T-helper 2 cell treated with Interferon-gamma antibody and Interleukin-4, amounts not matched to agents 5 μg/mL and 100 μg/mL, for 36 hours (primary cell): ENCODE results near the gene ADAMTSL2.
A peak's percentile ranks its signal among the peaks of the same experiment; 100 is the strongest.

Experiments
- DNase-seq: peaks from one replicate; pipeline ENCODE4 v3.0.0; 2021; ENCODE audit warnings: low spot score
- H3K27ac Mint-ChIP-seq: one replicate; pipeline ENCODE4 v1.8.0; 2021; ENCODE audit warnings: mild to moderate bottlenecking, mixed read lengths
- H3K27me3 Mint-ChIP-seq: one replicate; pipeline ENCODE4 v1.8.0; 2021; ENCODE audit warnings: low read depth, mixed read lengths
- H3K36me3 Mint-ChIP-seq: one replicate; pipeline ENCODE4 v1.8.0; 2021; ENCODE audit warnings: low read depth, mixed read lengths
- H3K4me1 Mint-ChIP-seq: one replicate; pipeline ENCODE4 v1.8.0; 2021; ENCODE audit warnings: low read depth, mixed read lengths
- H3K4me3 Mint-ChIP-seq: one replicate; pipeline ENCODE4 v1.8.0; 2022; ENCODE audit warnings: mild to moderate bottlenecking, moderate library complexity, mixed read lengths
- H3K9me3 Mint-ChIP-seq: one replicate; pipeline ENCODE4 v1.8.0; 2021; ENCODE audit warnings: mixed read lengths

The ADAMTSL2 gene

GRCh38 chr9:133580419-133580738 lies 45.9 kb downstream of the ADAMTSL2 start:
- Mint-ChIP-seq H3K36me3 (no peaks in the 10 kb centered on the region), H3K27ac (no peak overlapping the region), H3K4me1 (no peaks in the 10 kb centered on the region), H3K27me3 (peaks cover 32% of the 10 kb centered on the region), H3K9me3 (no peaks in the 10 kb centered on the region), H3K4me3 (no peak overlapping the region)
- DNase-seq = no peak

GRCh38 chr9:133581011-133581410 lies 46.5 kb downstream of the ADAMTSL2 start:
- Mint-ChIP-seq H3K4me3 (no peak overlapping the region), H3K27ac (no peak overlapping the region), H3K4me1 (no peaks in the 10 kb centered on the region), H3K27me3 (peaks cover 37% of the 10 kb centered on the region), H3K9me3 (no peaks in the 10 kb centered on the region), H3K36me3 (no peaks in the 10 kb centered on the region)
- no peak for DNase-seq

- Mint-ChIP-seq H3K36me3 (no peaks in the 10 kb centered on the region), H3K27ac (no peak overlapping the region), H3K27me3 (peaks cover 40% of the 10 kb centered on the region), H3K9me3 (no peaks in the 10 kb centered on the region), H3K4me1 (no peaks in the 10 kb centered on the region), H3K4me3 (no peak overlapping the region)
- no peak for DNase-seq
Observed at GRCh38 chr9:133581513-133582343, 47.2 kb downstream of the ADAMTSL2 start.

- no peak overlapping the region for H3K4me3 Mint-ChIP-seq
- H3K9me3 Mint-ChIP-seq = no peaks in the 10 kb centered on the region
- H3K27ac Mint-ChIP-seq = no peak overlapping the region
- H3K27me3 Mint-ChIP-seq = peaks cover 41% of the 10 kb centered on the region
- DNase-seq = no peak
- no peaks in the 10 kb centered on the region for H3K4me1 Mint-ChIP-seq
- H3K36me3 Mint-ChIP-seq = no peaks in the 10 kb centered on the region
Observed at GRCh38 chr9:133582501-133583045, 48.1 kb downstream of the ADAMTSL2 start.

GRCh38 chr9:133583111-133583510 lies 48.6 kb downstream of the ADAMTSL2 start:
- H3K4me3 Mint-ChIP-seq = no peak overlapping the region
- no peak overlapping the region for H3K27ac Mint-ChIP-seq
- H3K4me1 Mint-ChIP-seq = no peaks in the 10 kb centered on the region
- no peaks in the 10 kb centered on the region for H3K9me3 Mint-ChIP-seq
- peaks cover 39% of the 10 kb centered on the region for H3K27me3 Mint-ChIP-seq
- no peak for DNase-seq
- no peaks in the 10 kb centered on the region for H3K36me3 Mint-ChIP-seq

DNA sequence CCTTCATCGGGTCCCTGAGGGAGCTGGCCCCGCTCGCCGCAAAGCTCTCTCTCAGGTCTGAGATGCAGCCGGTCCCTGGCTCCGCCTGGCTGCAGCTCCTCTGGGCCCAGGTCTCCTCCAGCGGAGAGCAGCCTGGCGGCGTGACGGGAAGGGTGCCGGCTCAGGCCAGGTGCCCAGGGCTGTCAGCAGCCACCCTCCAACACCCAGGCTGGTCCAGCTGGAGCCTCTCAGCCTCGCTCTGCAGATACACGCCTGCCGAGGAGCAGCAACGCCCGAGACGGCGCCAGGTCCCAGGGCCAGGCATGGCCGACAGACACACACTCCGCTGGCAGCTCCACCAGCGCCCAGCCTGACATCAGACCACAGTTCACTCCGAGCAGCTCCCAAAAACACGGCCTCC lies 49.1 kb downstream of the ADAMTSL2 start:
- H3K4me1 Mint-ChIP-seq = no peaks in the 10 kb centered on the region
- peaks cover 4% of the 10 kb centered on the region for H3K9me3 Mint-ChIP-seq

GRCh38 chr9:133584167-133584558 lies 49.7 kb downstream of the ADAMTSL2 start:
- Mint-ChIP-seq H3K36me3 (no peaks in the 10 kb centered on the region), H3K27me3 (peaks cover 36% of the 10 kb centered on the region), H3K4me3 (no peak overlapping the region), H3K4me1 (no peaks in the 10 kb centered on the region), H3K27ac (no peak overlapping the region), H3K9me3 (peaks cover 5% of the 10 kb centered on the region)
- DNase-seq = no peak

More for the DNA sequence above, 49.1 kb downstream of the ADAMTSL2 start:
- Mint-ChIP-seq H3K4me3 (no peak overlapping the region), H3K36me3 (no peaks in the 10 kb centered on the region), H3K27ac (no peak overlapping the region), H3K27me3 (peaks cover 36% of the 10 kb centered on the region)
- no peak for DNase-seq

- no peak overlapping the region for H3K4me3 Mint-ChIP-seq
- peaks cover 5% of the 10 kb centered on the region for H3K9me3 Mint-ChIP-seq
- no peaks in the 10 kb centered on the region for H3K36me3 Mint-ChIP-seq
- H3K27ac Mint-ChIP-seq = no peak overlapping the region
- DNase-seq = no peak
- no peaks in the 10 kb centered on the region for H3K4me1 Mint-ChIP-seq
- H3K27me3 Mint-ChIP-seq = peaks cover 31% of the 10 kb centered on the region
Observed at GRCh38 chr9:133584559-133585476, 50.3 kb downstream of the ADAMTSL2 start.

DNA sequence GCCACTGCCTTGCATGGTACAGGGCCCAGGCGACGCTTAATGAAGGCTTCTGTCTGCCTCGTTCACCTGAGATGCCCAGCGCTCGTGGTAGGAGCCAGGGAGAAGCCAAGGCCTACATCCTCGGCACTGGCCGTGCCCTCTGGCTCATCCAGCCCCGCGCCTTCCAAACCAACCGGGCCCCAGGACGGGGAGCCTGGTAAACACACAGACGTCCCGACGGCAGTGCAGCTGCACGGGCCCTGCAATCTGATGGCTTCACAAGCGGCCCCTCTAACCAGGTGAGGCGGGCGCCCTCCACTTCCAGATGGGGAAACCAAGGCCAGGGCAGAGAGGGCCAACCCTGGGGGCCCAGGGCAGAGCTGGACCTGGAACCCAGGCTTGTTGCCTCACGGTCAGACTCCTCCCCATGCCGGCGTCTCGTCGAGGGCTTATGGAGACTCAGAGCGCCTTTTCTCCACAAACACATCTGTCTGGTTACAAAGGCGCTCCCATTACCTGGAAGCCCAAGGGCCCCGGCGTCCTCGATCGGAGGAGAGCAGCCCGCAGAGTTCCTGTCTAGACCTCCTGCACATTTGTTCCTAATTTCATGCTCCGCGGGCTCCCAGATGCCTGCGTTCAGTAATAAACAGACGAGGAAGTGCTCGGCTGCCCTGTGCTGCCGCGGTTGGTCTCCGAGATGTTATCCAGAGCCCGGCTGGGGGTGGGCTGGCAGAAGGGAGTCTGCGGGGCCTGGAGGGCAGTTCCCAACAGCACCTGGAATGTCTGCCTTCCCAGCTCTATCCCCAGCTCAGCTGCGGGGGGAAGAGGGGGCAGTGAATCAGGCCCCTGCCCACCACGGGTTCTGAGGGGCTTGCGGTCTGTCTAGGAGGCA lies 51.2 kb downstream of the ADAMTSL2 start:
- DNase-seq = no peak
- no peak overlapping the region for H3K4me3 Mint-ChIP-seq
- H3K27ac Mint-ChIP-seq = no peak overlapping the region
- peaks cover 5% of the 10 kb centered on the region for H3K9me3 Mint-ChIP-seq
- H3K36me3 Mint-ChIP-seq = no peaks in the 10 kb centered on the region
- H3K27me3 Mint-ChIP-seq = peaks cover 24% of the 10 kb centered on the region
- no peaks in the 10 kb centered on the region for H3K4me1 Mint-ChIP-seq

DNA sequence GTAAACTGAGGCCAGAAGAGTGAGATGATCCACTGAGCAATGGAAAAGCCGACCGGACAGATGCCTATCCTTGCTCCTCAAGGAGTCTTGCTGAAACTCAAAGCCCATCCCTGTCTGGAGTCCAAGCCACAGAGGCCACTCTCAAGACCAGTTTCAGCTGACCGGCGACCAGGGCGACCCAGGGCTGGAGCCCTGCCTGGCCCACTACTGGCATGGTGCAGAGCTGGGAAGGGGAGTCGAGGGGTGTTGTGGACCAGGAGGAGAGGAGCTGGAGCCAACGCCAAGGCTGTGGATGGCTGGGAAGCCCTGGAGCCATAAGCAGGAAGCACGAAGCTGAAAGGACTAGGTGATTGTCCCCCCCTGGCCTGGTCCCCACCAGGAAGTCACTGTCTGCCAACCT lies 52.5 kb downstream of the ADAMTSL2 start:
- H3K9me3 Mint-ChIP-seq = peaks cover 5% of the 10 kb centered on the region
- H3K4me1 Mint-ChIP-seq = no peaks in the 10 kb centered on the region
- DNase-seq = no peak
- no peaks in the 10 kb centered on the region for H3K36me3 Mint-ChIP-seq
- peaks cover 22% of the 10 kb centered on the region for H3K27me3 Mint-ChIP-seq
- no peak overlapping the region for H3K27ac Mint-ChIP-seq
- no peak overlapping the region for H3K4me3 Mint-ChIP-seq

DNA sequence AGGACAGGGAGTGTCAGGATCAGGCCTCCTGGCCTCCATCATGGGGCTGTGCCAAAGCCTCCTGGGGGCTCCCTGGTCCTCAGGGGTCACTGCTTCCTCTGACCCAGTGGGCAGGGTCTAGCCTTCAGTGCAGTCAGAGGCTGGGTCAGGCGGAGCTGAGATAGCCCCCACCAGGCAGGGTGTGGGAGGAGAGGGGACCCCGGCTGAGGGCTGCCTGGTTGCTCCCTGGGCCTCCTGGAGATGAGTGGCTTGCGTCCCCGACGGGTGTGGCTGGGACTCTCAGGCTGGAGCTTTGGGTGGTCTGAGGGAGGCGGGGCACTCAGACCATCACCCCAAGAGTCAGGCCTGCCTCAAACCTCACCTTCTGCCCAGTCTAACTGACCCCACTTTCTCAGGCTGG lies 53.0 kb downstream of the ADAMTSL2 start:
- H3K27ac Mint-ChIP-seq = no peak overlapping the region
- peaks cover 5% of the 10 kb centered on the region for H3K9me3 Mint-ChIP-seq
- H3K4me3 Mint-ChIP-seq = no peak overlapping the region
- no peak for DNase-seq
- no peaks in the 10 kb centered on the region for H3K4me1 Mint-ChIP-seq
- peaks cover 22% of the 10 kb centered on the region for H3K27me3 Mint-ChIP-seq
- no peaks in the 10 kb centered on the region for H3K36me3 Mint-ChIP-seq

DNA sequence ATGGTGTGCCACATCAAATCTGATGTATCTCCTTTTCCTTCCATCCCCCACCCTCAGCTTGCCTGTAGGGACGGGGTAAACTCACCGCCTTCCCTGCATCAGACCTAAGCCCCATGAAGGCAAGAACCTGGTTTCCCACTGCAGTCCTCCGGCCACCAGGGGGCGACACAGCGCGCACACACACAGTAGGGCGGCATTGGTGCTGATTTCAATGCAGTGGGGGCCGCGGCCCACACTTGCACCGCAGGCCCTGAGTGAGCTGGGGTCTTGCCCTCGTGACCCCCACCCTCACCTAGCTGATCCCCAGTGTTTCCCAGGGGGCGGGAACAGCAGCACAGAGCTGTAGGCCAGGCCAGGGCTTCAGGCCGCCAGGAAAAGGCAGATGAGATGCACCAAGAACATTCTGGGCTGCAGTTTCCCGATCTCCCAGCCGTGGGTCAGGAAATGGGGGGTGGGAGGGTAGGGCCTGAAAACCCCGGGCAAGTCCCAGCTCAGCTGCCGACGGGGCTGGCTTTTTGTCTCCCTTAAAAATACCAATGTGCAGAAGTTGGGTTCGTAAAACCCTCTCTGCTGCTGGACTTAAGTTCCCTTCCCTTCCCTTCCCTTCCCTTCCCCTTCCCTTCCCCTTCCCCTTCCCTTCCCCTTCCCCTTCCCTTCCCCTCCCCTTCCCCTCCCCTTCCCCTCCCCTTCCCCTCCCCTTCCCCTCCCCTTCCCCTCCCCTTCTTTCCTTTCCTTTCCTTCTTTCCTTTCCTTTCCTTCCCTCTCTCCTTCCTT lies 55.1 kb downstream of the ADAMTSL2 start:
- peak; percentile 8 for DNase-seq
- Mint-ChIP-seq H3K36me3 (no peaks in the 10 kb centered on the region), H3K27ac (no peak overlapping the region), H3K27me3 (peaks cover 18% of the 10 kb centered on the region), H3K4me1 (no peaks in the 10 kb centered on the region), H3K4me3 (no peak overlapping the region), H3K9me3 (peaks cover 5% of the 10 kb centered on the region)
